Peyer's patch (tissue), 4 donors: ENCODE results near the gene INAFM2.

ENCODE experiments used
- POLR2A ChIP-seq, 2 donors: fragments of 450-650 bp; IDR thresholded peaks; one replicate each; pipeline ENCODE4 v1.5.1; 2017; ENCODE audit warnings: antibody characterized with exemption in 2 of 2, mild to moderate bottlenecking in 2 of 2, moderate library complexity in 2 of 2
- TF ChIP-seq, protein P1 (sequence below), 6 experiments: fragments of 450-650 bp in 4 of 6; fragments of 200-600 bp in 2 of 6; sonication (generic) in 1 of 6; IDR thresholded peaks; one replicate each; pipeline ENCODE4 v1.5.1; 2017 to 2019; ENCODE audit warnings: antibody characterized with exemption in 6 of 6, mild to moderate bottlenecking in 3 of 6, moderate library complexity in 1 of 6

- TF ChIP-seq, protein P1, sequence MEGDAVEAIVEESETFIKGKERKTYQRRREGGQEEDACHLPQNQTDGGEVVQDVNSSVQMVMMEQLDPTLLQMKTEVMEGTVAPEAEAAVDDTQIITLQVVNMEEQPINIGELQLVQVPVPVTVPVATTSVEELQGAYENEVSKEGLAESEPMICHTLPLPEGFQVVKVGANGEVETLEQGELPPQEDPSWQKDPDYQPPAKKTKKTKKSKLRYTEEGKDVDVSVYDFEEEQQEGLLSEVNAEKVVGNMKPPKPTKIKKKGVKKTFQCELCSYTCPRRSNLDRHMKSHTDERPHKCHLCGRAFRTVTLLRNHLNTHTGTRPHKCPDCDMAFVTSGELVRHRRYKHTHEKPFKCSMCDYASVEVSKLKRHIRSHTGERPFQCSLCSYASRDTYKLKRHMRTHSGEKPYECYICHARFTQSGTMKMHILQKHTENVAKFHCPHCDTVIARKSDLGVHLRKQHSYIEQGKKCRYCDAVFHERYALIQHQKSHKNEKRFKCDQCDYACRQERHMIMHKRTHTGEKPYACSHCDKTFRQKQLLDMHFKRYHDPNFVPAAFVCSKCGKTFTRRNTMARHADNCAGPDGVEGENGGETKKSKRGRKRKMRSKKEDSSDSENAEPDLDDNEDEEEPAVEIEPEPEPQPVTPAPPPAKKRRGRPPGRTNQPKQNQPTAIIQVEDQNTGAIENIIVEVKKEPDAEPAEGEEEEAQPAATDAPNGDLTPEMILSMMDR (IDR thresholded peaks at IDR 0.05) = no peak
- no peak for TF ChIP-seq POLR2A (IDR thresholded peaks at IDR 0.05)
Observed at GRCh38 chr15:40296561-40297230, 26.8 kb upstream of the INAFM2 start.
